Left lung (tissue), 10 donors: ENCODE data around the gene FUT8. TPM values are rescaled to one million over a fixed set of nuclear protein-coding genes. Genes with fewer than 3 reads are reported as not detected.

Experiments
- ATAC-seq: fragments of 200-7000 bp; cut with Tn5 transposase; one replicate; pipeline ENCODE4 v1.9.1; 2020; ENCODE audit warnings: moderate library complexity
- DNase-seq, 4 donors: peaks; one replicate each; pipeline ENCODE4 v3.0.0-alpha.2; 2013 to 2020
- H3K27ac ChIP-seq, 2 donors: fragments of 200-600 bp; sonication (generic) in 1 of 2; one replicate each; pipeline versions ENCODE4 v1.5.0 to v1.8.0; 2020 to 2021
- H3K27me3 ChIP-seq, 2 donors: fragments of 200-600 bp; sonication (generic) in 1 of 2; one replicate each; pipeline versions ENCODE4 v1.5.0 to v1.8.0; 2020 to 2021
- H3K36me3 ChIP-seq, 2 donors: fragments of 200-600 bp; sonication (generic) in 1 of 2; one replicate each; pipeline versions ENCODE4 v1.5.0 to v1.8.0; 2020 to 2021
- H3K4me1 ChIP-seq, 2 donors: fragments of 200-600 bp; one replicate each; pipeline ENCODE4 v1.8.0; 2021
- H3K4me3 ChIP-seq, 2 donors: fragments of 200-600 bp; sonication (generic) in 1 of 2; one replicate each; pipeline versions ENCODE4 v1.5.0 to v1.8.0; 2020 to 2021; ENCODE audit warnings: mild to moderate bottlenecking in 1 of 2
- H3K9me3 ChIP-seq, 2 donors: fragments of 200-600 bp; sonication (generic) in 1 of 2; one replicate each; pipeline versions ENCODE4 v1.5.0 to v1.8.0; 2020 to 2021
- intact Hi-C, 2 donors: fragments of 100-400 bp; cut with DNase I; formaldehyde crosslinking; loops; one replicate each; pipeline versions ENCODE4 v1.11.2 to v1.14.2; 2022
- polyA plus RNA-seq, 6 donors: library from polyadenylated mRNA; unstranded; fragments of 120-200 nt; gene quantifications; one replicate each; pipeline ENCODE4 v1.2.1, GENCODE V29; 2013; ENCODE audit not compliant: insufficient read length in 6 of 6
- total RNA-seq, 2 donors: library from RNA; stranded (reverse); fragmentation: NEBNext Ultra II Directional; extraction: Animal tissue kit (Norgen Biotek cat#: 25700); gene quantifications; one replicate each; pipeline ENCODE4 v1.2.1, GENCODE V29; 2021
- TF ChIP-seq, protein P1 (sequence below), 2 donors: fragments of 200-600 bp; sonication (generic) in 1 of 2; IDR thresholded peaks; one replicate each; pipeline versions ENCODE4 v1.5.0 to v1.8.0; 2021; ENCODE audit warnings: antibody characterized with exemption in 2 of 2
- donor health status: DM: no; HTN: yes; CAD: no.
- donor health status: DM: no; HTN: no; CAD: no.

FUT8 gene
- total and polyA plus RNA-seq, 8 donors, result 28.7 to 41.1 (median 33.9) TPM

DNA sequence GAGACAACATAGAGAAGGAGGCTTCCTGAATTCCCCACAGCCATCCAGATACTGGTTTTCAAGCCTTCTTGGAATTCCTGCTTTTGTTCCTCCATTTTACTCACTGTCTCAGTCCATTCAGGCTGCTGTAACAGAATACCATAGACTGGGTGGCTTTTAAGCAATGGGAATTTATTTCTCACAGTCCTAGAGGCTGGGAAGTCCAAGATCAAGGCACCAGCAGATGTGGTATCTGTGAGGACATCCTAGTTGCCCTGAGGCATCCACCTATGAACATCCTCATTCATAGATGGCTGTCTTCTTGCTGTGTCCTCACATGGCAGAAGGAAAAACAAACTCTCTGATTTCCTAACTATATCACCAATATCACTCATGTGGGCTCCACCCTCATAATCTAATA lies 374.9 kb downstream of the FUT8 start:
- H3K27ac ChIP-seq, result no peak overlapping the region
- TF ChIP-seq, protein P1, sequence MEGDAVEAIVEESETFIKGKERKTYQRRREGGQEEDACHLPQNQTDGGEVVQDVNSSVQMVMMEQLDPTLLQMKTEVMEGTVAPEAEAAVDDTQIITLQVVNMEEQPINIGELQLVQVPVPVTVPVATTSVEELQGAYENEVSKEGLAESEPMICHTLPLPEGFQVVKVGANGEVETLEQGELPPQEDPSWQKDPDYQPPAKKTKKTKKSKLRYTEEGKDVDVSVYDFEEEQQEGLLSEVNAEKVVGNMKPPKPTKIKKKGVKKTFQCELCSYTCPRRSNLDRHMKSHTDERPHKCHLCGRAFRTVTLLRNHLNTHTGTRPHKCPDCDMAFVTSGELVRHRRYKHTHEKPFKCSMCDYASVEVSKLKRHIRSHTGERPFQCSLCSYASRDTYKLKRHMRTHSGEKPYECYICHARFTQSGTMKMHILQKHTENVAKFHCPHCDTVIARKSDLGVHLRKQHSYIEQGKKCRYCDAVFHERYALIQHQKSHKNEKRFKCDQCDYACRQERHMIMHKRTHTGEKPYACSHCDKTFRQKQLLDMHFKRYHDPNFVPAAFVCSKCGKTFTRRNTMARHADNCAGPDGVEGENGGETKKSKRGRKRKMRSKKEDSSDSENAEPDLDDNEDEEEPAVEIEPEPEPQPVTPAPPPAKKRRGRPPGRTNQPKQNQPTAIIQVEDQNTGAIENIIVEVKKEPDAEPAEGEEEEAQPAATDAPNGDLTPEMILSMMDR (IDR thresholded peaks at IDR 0.05), result no peak
- no peaks in the 10 kb centered on the region for H3K4me1 ChIP-seq
- no peak overlapping the region for H3K4me3 ChIP-seq
- DNase-seq, result no peak
- intact Hi-C loops, result no loop called here
- H3K27me3 ChIP-seq, result no peaks in the 10 kb centered on the region
- H3K9me3 ChIP-seq, result no peaks in the 10 kb centered on the region
- H3K36me3 ChIP-seq, result no peaks in the 10 kb centered on the region
- no peak for ATAC-seq

DNA sequence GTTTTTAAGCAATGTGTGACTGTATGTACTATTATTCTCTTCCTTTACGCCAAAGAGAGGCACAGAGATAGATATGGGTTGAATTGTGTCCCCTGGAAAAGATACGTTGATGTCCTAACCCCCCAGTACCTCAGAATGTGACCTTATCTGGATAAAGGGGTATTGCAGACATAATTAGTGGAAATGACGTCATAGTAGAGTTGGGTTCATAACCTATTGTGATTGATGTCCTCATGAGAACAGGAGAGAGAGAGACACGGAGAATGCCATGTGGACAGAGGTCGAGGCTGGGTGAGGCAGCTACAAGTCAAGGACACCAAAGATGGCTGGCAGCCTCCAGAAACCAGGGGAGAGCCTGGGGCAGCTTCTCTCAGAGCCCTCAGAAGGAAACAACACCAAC lies 376.3 kb downstream of the FUT8 start:
- Histone ChIP-seq H3K4me1 (no peaks in the 10 kb centered on the region), H3K4me3 (no peak overlapping the region), H3K9me3 (no peaks in the 10 kb centered on the region), H3K27me3 (no peaks in the 10 kb centered on the region), H3K27ac (no peak overlapping the region), H3K36me3 (no peaks in the 10 kb centered on the region)
- intact Hi-C loops, result no loop called here
- TF ChIP-seq, protein P1 (IDR thresholded peaks at IDR 0.05), result no peak
- ATAC-seq, result no peak
- DNase-seq, result no peak

DNA sequence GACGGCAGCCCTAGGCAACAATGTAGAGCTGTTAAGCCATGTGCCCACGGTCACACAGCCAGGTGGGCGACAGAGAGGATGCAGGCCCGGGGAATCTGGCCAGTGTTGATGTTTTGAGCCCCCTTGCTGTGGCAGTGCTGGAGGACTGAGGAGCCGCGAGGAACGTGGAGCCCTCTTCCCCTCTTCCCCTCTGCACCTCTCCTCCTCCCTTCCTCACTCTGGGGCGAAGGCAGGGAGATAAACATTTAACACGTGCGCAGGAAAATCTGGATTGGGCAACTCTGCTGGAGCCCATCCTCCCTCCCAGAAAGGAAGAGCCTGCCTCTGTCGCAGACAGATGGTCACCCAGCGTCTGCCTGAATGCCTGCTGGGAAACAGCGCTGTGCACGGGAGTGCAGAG lies 376.8 kb downstream of the FUT8 start:
- H3K4me3 ChIP-seq, result no peak overlapping the region
- no peaks in the 10 kb centered on the region for H3K9me3 ChIP-seq
- no peak overlapping the region for H3K27ac ChIP-seq
- no peaks in the 10 kb centered on the region for H3K4me1 ChIP-seq
- H3K27me3 ChIP-seq, result no peaks in the 10 kb centered on the region
- TF ChIP-seq, protein P1 (IDR thresholded peaks at IDR 0.05), result no peak
- peak in 1 of 4 donors; percentile 9 for DNase-seq
- intact Hi-C loops, result no loop called here
- ATAC-seq, result no peak
- no peaks in the 10 kb centered on the region for H3K36me3 ChIP-seq

DNA sequence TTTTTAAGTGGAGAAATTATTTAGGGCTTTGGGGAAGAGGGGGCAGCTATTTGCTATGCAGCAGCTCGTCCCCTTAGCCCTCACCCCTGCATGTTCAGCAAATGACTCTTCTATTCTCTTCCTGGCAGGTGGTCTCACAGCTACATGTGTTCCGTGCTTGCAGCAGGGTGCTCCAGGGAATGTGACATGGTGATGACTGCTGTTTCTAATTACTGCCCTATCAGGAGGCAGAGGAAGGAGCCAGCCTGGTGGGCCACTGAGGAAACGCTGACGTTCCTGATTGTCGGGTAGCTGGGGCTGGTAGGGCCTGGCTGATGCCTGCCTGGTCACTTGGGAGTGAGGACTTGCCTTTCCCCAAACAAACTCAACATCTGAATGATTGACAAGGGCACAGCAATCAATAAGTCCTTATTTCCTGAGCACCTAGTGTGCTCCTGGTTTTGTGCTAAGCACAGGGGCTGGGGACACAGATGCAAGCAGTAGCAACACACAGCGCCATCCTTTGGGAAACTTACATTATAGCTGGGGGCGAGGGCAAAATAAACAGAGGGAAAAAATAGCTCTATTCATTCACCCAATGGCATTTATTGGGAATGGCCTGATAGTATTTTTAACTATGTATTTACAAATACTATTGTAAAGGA lies 377.8 kb downstream of the FUT8 start:
- Histone ChIP-seq H3K36me3 (no peaks in the 10 kb centered on the region), H3K4me1 (no peaks in the 10 kb centered on the region), H3K27ac (no peak overlapping the region), H3K9me3 (no peaks in the 10 kb centered on the region), H3K4me3 (no peak overlapping the region), H3K27me3 (no peaks in the 10 kb centered on the region)
- ATAC-seq (no peak), DNase-seq (no peak)
- TF ChIP-seq, protein P1 (IDR thresholded peaks at IDR 0.05), result no peak
- intact Hi-C loops, result no loop called here

DNA sequence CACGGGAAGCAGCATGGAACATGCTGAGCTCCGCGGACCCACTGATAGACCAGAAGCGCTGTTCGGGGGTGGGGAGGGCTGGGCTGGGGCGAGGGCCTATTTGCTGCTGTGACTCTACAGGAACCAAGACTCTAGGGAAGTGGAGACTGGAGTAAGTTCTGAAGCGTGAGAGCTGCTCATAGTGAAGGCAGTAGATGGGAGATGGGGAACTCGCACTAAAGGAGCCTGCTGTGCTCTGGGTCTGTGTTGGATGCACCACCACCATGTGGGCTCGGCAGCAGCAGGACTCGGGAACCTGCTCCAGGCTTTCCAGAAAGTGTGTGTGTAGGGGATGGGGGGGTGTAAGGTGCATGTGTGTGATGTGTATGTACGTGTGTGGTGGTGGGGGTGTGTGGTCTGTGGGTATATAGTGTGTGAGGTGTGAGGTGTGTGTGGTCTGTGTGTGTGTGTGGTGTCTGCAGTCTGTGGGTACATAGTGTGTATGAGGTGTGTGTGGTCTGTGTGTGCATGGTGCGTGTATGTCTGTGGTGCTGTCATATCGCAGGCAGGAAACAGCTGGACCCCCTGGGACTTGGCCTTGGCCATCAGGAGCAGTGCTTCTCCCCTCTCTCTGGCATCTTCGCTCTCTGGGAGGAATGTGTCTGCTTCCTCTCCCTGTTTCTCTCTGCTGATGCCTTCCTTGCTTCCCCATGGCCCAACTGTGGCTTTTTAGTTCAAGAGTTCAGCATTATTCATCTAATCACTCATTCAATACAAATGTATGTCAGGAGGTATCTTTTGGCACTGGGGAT lies 378.9 kb downstream of the FUT8 start:
- peak in 1 of 4 donors; percentile 38 for DNase-seq
- H3K4me1 ChIP-seq, result no peaks in the 10 kb centered on the region

More for the DNA sequence above, 378.9 kb downstream of the FUT8 start:
- intact Hi-C loops, result no loop called here
- no peaks in the 10 kb centered on the region for H3K9me3 ChIP-seq
- no peaks in the 10 kb centered on the region for H3K27me3 ChIP-seq
- no peak for ATAC-seq
- TF ChIP-seq, protein P1 (IDR thresholded peaks at IDR 0.05), result no peak
- H3K36me3 ChIP-seq, result no peaks in the 10 kb centered on the region
- no peak overlapping the region for H3K27ac ChIP-seq
- no peak overlapping the region for H3K4me3 ChIP-seq
